Parathyroid adenoma (tissue), 2 donors: Measurements from ENCODE around the gene PLA2G4B.

Experiments used
- H2AFZ ChIP-seq: fragments of 300-600 bp; sonication (generic); one replicate; pipeline ENCODE4 v1.7.0; 2017; ENCODE audit warnings: antibody characterized with exemption, mild to moderate bottlenecking
- H3K27ac ChIP-seq: fragments of 300-600 bp; sonication (generic); one replicate; pipeline ENCODE4 v1.7.0; 2017
- H3K27me3 ChIP-seq: fragments of 300-600 bp; sonication (generic); one replicate; pipeline ENCODE4 v1.7.0; 2017; ENCODE audit warnings: low read length; ENCODE audit not compliant: control insufficient read depth, insufficient read depth
- H3K36me3 ChIP-seq: fragments of 300-600 bp; sonication (generic); one replicate; pipeline ENCODE4 v1.7.0; 2017; ENCODE audit warnings: low read length; ENCODE audit not compliant: control insufficient read depth, insufficient read depth
- H3K4me1 ChIP-seq: fragments of 300-600 bp; sonication (generic); one replicate; pipeline ENCODE4 v1.7.0; 2017; ENCODE audit warnings: control low read depth
- H3K4me2 ChIP-seq: fragments of 300-600 bp; sonication (generic); one replicate; pipeline ENCODE4 v1.7.0; 2017; ENCODE audit warnings: low read length
- H3K4me3 ChIP-seq: fragments of 300-600 bp; sonication (generic); one replicate; pipeline ENCODE4 v1.7.0; 2017; ENCODE audit warnings: low read depth, low read length
- H3K79me2 ChIP-seq: fragments of 300-600 bp; sonication (generic); one replicate; pipeline ENCODE4 v1.7.0; 2017; ENCODE audit warnings: control low read depth
- H3K9ac ChIP-seq: fragments of 300-600 bp; sonication (generic); one replicate; pipeline ENCODE4 v1.7.0; 2017; ENCODE audit warnings: mild to moderate bottlenecking
- H3K9me3 ChIP-seq: fragments of 300-600 bp; sonication (generic); one replicate; pipeline ENCODE4 v1.7.0; 2017; ENCODE audit warnings: low read length; ENCODE audit not compliant: control insufficient read depth
- TF ChIP-seq, protein P1 (sequence below): fragments of 300-600 bp; sonication (generic); IDR thresholded peaks from one replicate; pipeline ENCODE4 v1.7.0; 2017; ENCODE audit warnings: antibody characterized with exemption, mild to moderate bottlenecking
- donor health status: primary hyperparathyroidism.

Gene PLA2G4B

GRCh38 chr15:41847981-41848380 lies 9.3 kb downstream of the PLA2G4B start:
- Histone ChIP-seq H2AFZ (no peak overlapping the region), H3K79me2 (no peaks in the 10 kb centered on the region), H3K27ac (no peak overlapping the region), H3K4me1 (no peaks in the 10 kb centered on the region), H3K9me3 (no peaks in the 10 kb centered on the region), H3K27me3 (no peaks in the 10 kb centered on the region), H3K9ac (no peak overlapping the region), H3K4me2 (no peak overlapping the region), H3K36me3 (no peaks in the 10 kb centered on the region), H3K4me3 (no peak overlapping the region)
- TF ChIP-seq, protein P1, sequence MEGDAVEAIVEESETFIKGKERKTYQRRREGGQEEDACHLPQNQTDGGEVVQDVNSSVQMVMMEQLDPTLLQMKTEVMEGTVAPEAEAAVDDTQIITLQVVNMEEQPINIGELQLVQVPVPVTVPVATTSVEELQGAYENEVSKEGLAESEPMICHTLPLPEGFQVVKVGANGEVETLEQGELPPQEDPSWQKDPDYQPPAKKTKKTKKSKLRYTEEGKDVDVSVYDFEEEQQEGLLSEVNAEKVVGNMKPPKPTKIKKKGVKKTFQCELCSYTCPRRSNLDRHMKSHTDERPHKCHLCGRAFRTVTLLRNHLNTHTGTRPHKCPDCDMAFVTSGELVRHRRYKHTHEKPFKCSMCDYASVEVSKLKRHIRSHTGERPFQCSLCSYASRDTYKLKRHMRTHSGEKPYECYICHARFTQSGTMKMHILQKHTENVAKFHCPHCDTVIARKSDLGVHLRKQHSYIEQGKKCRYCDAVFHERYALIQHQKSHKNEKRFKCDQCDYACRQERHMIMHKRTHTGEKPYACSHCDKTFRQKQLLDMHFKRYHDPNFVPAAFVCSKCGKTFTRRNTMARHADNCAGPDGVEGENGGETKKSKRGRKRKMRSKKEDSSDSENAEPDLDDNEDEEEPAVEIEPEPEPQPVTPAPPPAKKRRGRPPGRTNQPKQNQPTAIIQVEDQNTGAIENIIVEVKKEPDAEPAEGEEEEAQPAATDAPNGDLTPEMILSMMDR = no peak

GRCh38 chr15:41848631-41849030 lies 10.0 kb downstream of the PLA2G4B start:
- Histone ChIP-seq H3K27me3 (no peaks in the 10 kb centered on the region), H3K27ac (no peak overlapping the region), H3K4me2 (no peak overlapping the region), H3K36me3 (no peaks in the 10 kb centered on the region), H2AFZ (no peak overlapping the region), H3K4me1 (no peaks in the 10 kb centered on the region), H3K9me3 (no peaks in the 10 kb centered on the region), H3K4me3 (no peak overlapping the region), H3K79me2 (no peaks in the 10 kb centered on the region), H3K9ac (no peak overlapping the region)
- TF ChIP-seq, protein P1 = no peak

GRCh38 chr15:41849204-41849603 lies 10.6 kb downstream of the PLA2G4B start:
- Histone ChIP-seq H2AFZ (no peak overlapping the region), H3K36me3 (no peaks in the 10 kb centered on the region), H3K9ac (no peak overlapping the region), H3K9me3 (no peaks in the 10 kb centered on the region), H3K27me3 (no peaks in the 10 kb centered on the region), H3K4me3 (no peak overlapping the region), H3K4me2 (no peak overlapping the region), H3K79me2 (no peaks in the 10 kb centered on the region), H3K4me1 (no peaks in the 10 kb centered on the region), H3K27ac (no peak overlapping the region)
- TF ChIP-seq, protein P1 = no peak

DNA sequence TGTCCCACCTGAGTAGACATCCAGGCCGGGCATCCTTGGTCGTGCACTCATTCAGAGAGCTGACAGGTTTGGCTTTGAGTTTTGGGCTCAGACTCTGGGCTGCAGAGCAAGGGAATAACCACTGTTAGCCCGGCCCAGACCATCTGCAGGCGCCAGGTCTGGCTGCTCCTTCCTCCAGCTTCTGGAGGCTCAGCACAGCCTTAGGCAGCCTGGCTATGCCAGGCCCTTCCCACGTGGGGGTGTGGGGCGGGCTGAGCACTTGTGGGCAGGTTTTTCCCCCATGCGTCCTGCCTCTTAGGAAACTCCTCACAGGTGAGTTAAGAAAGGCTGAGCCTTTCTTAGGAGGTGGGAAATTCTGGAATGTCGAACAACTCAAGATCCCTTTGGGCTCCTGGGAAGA lies 11.2 kb downstream of the PLA2G4B start:
- Histone ChIP-seq H3K9ac (no peak overlapping the region), H3K9me3 (no peaks in the 10 kb centered on the region), H3K36me3 (no peaks in the 10 kb centered on the region), H3K27ac (no peak overlapping the region), H2AFZ (no peak overlapping the region), H3K4me1 (no peaks in the 10 kb centered on the region), H3K27me3 (no peaks in the 10 kb centered on the region), H3K4me3 (no peak overlapping the region), H3K4me2 (no peak overlapping the region), H3K79me2 (no peaks in the 10 kb centered on the region)
- TF ChIP-seq, protein P1 = no peak

DNA sequence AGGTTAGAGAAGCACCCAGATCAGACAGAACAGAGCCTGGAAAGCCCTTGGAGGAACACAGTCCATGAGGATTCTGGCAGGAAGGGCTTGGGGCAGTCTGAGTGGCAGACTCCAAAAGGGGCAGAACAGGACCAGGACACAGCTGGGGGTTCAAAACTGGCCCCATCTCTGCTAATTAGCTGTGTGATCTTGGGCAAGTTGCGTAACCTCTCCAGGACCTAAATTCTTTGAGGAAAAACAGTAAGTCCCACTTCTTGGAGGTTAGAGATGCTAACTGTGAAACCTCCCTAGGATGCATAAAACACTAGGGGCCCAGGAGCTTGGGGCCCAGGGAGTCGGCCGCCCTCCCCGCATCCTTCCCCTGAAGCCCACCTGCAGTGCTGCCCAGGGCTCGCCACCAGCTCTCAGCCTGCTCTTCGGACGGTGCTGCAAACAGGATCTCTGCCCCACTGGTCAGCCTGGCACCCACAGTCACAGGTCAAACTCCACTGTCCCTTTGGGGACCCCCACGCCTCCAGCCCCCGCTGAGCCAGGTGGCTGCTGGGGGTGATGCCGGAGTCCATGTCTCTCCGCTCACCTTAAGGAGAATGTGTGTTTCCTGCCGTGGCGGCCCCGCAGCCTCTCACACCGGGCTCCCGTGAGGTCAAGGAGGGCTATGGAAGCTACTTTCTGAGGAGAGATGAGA lies 12.0 kb downstream of the PLA2G4B start:
- H3K9me3 ChIP-seq = no peaks in the 10 kb centered on the region
- TF ChIP-seq, protein P1 = no peak
- H3K9ac ChIP-seq = no peak overlapping the region
- H2AFZ ChIP-seq = no peak overlapping the region
- no peaks in the 10 kb centered on the region for H3K27me3 ChIP-seq
- no peaks in the 10 kb centered on the region for H3K79me2 ChIP-seq
- no peak overlapping the region for H3K4me2 ChIP-seq
- H3K27ac ChIP-seq = no peak overlapping the region
- no peak overlapping the region for H3K4me3 ChIP-seq
- no peaks in the 10 kb centered on the region for H3K4me1 ChIP-seq
- H3K36me3 ChIP-seq = no peaks in the 10 kb centered on the region
